AG04449 (cell line): ENCODE measurements around the gene NEURL1B.

Source experiments
- CTCF ChIA-PET: fragments of 350-600 bp; formaldehyde crosslinking; extraction: SDS; loops from one replicate; lab custom pipeline; 2021; ENCODE audit warnings: antibody characterized with exemption; lab: Yijun Ruan, JAX
- POLR2A ChIA-PET: fragments of 400-600, 350-600 bp; formaldehyde crosslinking; extraction: SDS; loops from one replicate; lab custom pipeline; 2020; ENCODE audit warnings: antibody characterized with exemption, inconsistent platforms; lab: Yijun Ruan, JAX
- DNase-seq: peaks from one replicate; pipeline ENCODE4 v3.0.0-alpha.2; 2010; ENCODE audit warnings: low read depth, low spot score
- H3K4me3 ChIP-seq: 2 replicates; pipeline ENCODE4 v1.5.1; 2011; ENCODE audit warnings: low read depth, mild to moderate bottlenecking, control low read depth, low read length
- CTCF ChIP-seq: IDR thresholded peaks from one replicate; pipeline ENCODE4 v1.5.1; 2011; ENCODE audit warnings: mild to moderate bottlenecking, moderate library complexity, low read length, control low read depth, inconsistent platforms; ENCODE audit not compliant: insufficient read depth; ENCODE audit errors: missing control alignments

Gene NEURL1B

DNA sequence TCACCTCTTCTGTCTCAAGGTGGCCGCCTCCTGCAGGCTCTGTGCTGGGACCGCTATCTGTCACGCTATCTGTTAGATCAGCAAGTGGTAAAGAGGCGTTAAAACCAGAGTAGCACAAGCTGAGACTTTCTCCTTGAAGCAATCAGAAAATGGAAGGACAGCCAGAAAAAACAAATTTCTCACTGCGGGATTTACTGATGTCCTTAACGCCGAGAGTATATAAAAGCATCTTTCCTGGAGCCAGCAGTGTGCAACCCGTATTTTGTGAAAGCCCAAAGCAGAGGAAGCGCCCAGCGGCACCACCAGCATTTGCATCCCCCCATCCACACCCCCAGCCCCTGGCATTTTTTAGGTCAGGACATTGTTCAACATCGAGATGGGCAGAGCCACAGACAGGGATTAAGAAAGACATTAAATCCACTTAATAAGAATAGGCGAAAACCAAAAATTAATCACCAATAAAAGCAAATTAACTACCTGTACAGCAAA is 81.3 kb downstream of the NEURL1B start:
- DNase-seq, result no peak
- ChIA-PET POLR2A (no interaction called here), CTCF (interaction anchor here (1.1 to 4.6 kb wide), 6 partner anchors 10 to 211 kb away, joined by 3 to 39 read pairs (median 6); partner anchors contain the start of gene DUSP1)
- TF ChIP-seq CTCF, result no peak
- H3K4me3 ChIP-seq, result no peak overlapping the region

- DNase-seq, result no peak
- H3K4me3 ChIP-seq, result no peak overlapping the region
- POLR2A ChIA-PET, result no interaction called here
- CTCF ChIA-PET, result interaction anchor here (0.9 to 4.6 kb wide), 7 partner anchors 9 to 261 kb away, joined by 3 to 39 read pairs (median 7); partner anchors contain the start of genes ATP6V0E1 and DUSP1
- no peak for TF ChIP-seq CTCF
Observed at GRCh38 chr5:172723508-172723907, 82.4 kb downstream of the NEURL1B start.

GRCh38 chr5:172724242-172725183 is 83.5 kb downstream of the NEURL1B start:
- no peak for TF ChIP-seq CTCF
- POLR2A ChIA-PET, result no interaction called here
- CTCF ChIA-PET, result interaction anchor here (0.9 to 4.6 kb wide), 7 partner anchors 8 to 260 kb away, joined by 6 to 39 read pairs (median 14); partner anchors contain the start of gene ATP6V0E1
- H3K4me3 ChIP-seq, result no peak overlapping the region
- no peak for DNase-seq

DNA sequence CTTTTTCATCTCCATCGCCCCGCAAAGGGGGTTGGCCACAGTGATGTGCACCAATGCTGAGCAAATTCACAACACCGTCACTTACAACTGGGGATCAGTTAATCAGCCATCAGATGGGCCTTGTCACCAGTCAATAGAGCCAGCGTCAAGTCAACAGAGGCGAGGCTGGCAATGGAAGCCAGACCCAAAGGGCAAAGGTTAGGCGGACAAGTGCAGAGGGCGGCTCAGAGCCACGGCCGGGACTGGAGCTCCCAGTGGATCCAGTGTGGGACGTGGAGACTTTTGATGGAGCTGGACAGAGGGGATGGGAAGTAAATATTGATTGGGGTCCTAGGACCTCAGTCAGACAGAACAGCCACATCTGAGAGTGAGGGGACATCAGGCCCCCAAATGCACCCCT is 84.2 kb downstream of the NEURL1B start:
- CTCF ChIA-PET, result interaction anchor here (1.6 to 4.6 kb wide), 5 partner anchors 8 to 208 kb away, joined by 13 to 39 read pairs (median 23); no protein-coding TSS in a partner anchor
- no peak overlapping the region for H3K4me3 ChIP-seq
- no peak for TF ChIP-seq CTCF
- no peak for DNase-seq
- POLR2A ChIA-PET, result no interaction called here

DNA sequence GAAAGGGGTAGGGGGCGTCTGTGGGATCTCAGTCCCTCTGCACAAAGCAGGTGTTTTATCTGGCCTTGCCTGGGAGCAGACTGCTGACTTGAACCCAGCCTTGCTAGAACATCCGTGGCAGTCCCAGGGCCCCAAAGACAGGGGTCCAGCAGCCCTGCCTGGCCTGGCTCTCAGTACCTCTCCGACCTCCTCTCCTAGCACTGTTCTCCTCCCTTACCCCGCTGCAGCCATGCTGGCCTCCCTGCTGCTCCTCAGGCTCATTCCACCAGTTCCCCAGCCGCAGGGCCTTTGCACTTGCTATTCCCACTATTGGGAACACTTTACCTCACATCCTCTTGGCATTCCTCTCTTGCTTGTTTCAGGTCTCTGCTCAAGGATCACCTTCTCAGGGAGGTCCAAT is 84.7 kb downstream of the NEURL1B start:
- no peak overlapping the region for H3K4me3 ChIP-seq
- no peak for DNase-seq
- POLR2A ChIA-PET, result no interaction called here
- TF ChIP-seq CTCF, result no peak
- CTCF ChIA-PET, result interaction anchor here (1.0 to 3.0 kb wide), 4 partner anchors 9 to 228 kb away, joined by 4 to 23 read pairs (median 10); no protein-coding TSS in a partner anchor

DNA sequence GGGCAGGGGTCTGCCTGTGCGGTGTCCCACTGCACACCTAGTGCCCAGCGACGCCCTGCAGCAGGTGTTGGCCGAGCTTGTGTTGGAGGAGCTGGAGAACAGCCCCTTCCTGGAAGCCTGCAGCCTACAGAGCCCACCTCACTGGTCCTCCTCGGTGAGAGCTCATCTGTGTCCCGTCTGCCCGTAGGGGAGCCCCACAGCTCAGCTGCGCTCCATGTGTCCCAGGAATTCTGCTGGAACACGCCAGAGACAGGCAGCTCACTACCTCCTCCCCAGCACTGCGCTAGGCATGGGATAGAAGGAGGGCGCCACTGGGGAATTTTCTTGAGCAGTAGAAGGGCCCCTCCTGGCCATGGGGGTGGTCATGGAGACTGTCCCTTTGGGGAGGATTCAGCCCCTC is 85.9 kb downstream of the NEURL1B start:
- TF ChIP-seq CTCF, result no peak
- no peak for DNase-seq
- no peak overlapping the region for H3K4me3 ChIP-seq
- CTCF ChIA-PET, result interaction anchor here (0.8 to 2.4 kb wide), 9 partner anchors 10 to 227 kb away, joined by 3 to 12 read pairs (median 4); no protein-coding TSS in a partner anchor
- POLR2A ChIA-PET, result no interaction called here
